ENCODE data around the gene THRB. TPM values are rescaled to one million over a fixed set of nuclear protein-coding genes. Genes with fewer than 3 reads are reported as not detected.

The THRB gene
- total and polyA plus RNA-seq, 2 donors (not counting 3 experiments of a cell fraction or from before 2014, with no cell fraction given) = 0.06 TPM; not detected in 1

GRCh38 chr3:24311881-24312280 is 182.8 kb downstream of the THRB start:
- no peaks in the 10 kb centered on the region for H3K9me1 ChIP-seq (replicated peaks; ENCODE audit: control insufficient read depth, extremely low read depth, insufficient read depth, low read length)
- CTCF ChIA-PET = no interaction called here
- POLR2A ChIA-PET = no interaction called here
- no TSS peak for BruUV-seq (replicated peaks)
- no peaks in the 10 kb centered on the region for H3K79me2 ChIP-seq (ENCODE audit: control insufficient read depth, insufficient read depth, low read length)
- H4K20me1 ChIP-seq (replicated peaks; ENCODE audit: control insufficient read depth, extremely low read depth, insufficient read depth, low read length) = no peaks in the 10 kb centered on the region
- no peak overlapping the region for H3K4me3 ChIP-seq (replicated peaks in 1 of 3; ENCODE audit: insufficient read depth in 1 of 3, low read depth in 1 of 3, low read length in 3 of 3)
- no peak overlapping the region for H3K4me2 ChIP-seq (ENCODE audit: insufficient read depth, low read length)
- dilution Hi-C loops (cut with MboI; ENCODE audit: extremely low pct_ligation_motif_present, low sequenced_read_pairs) (no loop called here), intact Hi-C loops (cut with micrococcal nuclease) (no loop called here)
- H3K36me3 ChIP-seq (ENCODE audit: control insufficient read depth in 2 of 2, extremely low read depth in 1 of 2, insufficient read depth in 2 of 2, low read length in 2 of 2) = no peaks in the 10 kb centered on the region
- FAIRE-seq (no peak), DNase-seq (ENCODE audit: low read depth, low spot score) (no peak)
- no peak for TF ChIP-seq CTCF (IDR thresholded peaks at IDR 0.05; ENCODE audit: extremely low read depth in 1 of 2, insufficient read depth in 1 of 2, low read depth in 1 of 2, low read length in 2 of 2)
- TF ChIP-seq JUN (IDR thresholded peaks at IDR 0.05; ENCODE audit: borderline replicate concordance, insufficient read depth, insufficient read length, low read depth) = no peak
- no peak for TF ChIP-seq FOS (IDR thresholded peaks at IDR 0.05; ENCODE audit: borderline replicate concordance, insufficient read depth, low read length)
- no peak for TF ChIP-seq MAX (IDR thresholded peaks at IDR 0.05; ENCODE audit: insufficient read depth, insufficient read length)
- no peak for TF ChIP-seq POLR2A (IDR thresholded peaks at IDR 0.05; ENCODE audit: low read depth, low read length)
- TF ChIP-seq GATA2 (IDR thresholded peaks at IDR 0.05; ENCODE audit: insufficient read depth, insufficient read length, low read depth, low read length) = no peak
- TF ChIP-seq MYC (IDR thresholded peaks at IDR 0.05; ENCODE audit: low read depth, low read length) = no peak
- no peak for TF ChIP-seq POLR2AphosphoS5 (IDR thresholded peaks at IDR 0.05; ENCODE audit: insufficient read depth, low read depth, low read length)
- TF ChIP-seq EZH2 (IDR thresholded peaks at IDR 0.05; ENCODE audit: borderline replicate concordance, low read depth, low read length, severe bottlenecking) = no peak
- no peak overlapping the region for H3K9ac ChIP-seq (replicated peaks; ENCODE audit: extremely low read depth, insufficient read depth, low read length)
- H2AFZ ChIP-seq (ENCODE audit: low read depth, low read length) = no peak overlapping the region
- H3K27ac ChIP-seq (ENCODE audit: insufficient read depth, low read depth, low read length) = no peak overlapping the region
- H3K27me3 ChIP-seq (ENCODE audit: control insufficient read depth in 2 of 2, insufficient read depth in 2 of 2, low read length in 2 of 2) = peaks cover 0 to 2% of the 10 kb centered on the region in 2 experiments
- H3K9me3 ChIP-seq (replicated peaks; ENCODE audit: control insufficient read depth, insufficient read depth, low read length) = no peaks in the 10 kb centered on the region
- no peaks in the 10 kb centered on the region for H3K4me1 ChIP-seq (ENCODE audit: control insufficient read depth, extremely low read depth, insufficient read depth, low read length)

Measured in endothelial cell of umbilical vein (primary cell).